ENCODE results near the gene EYA2.
A peak's percentile ranks its signal among the peaks of the same experiment; 100 is the strongest.

The EYA2 gene

GRCh38 chr20:47008842-47009518, 114.3 kb downstream of the EYA2 start:
- DNase-seq: no peak
- H3K4me1 Mint-ChIP-seq: no peaks in the 10 kb centered on the region
- H3K4me3 Mint-ChIP-seq: no peak overlapping the region

GRCh38 chr20:47009784-47010183, 115.1 kb downstream of the EYA2 start:
- Mint-ChIP-seq H3K9me3 (peaks cover 0 to 4% of the 10 kb centered on the region in 2 donors), H3K27ac (no peak overlapping the region), H3K4me3 (no peak overlapping the region), H3K27me3 (peaks cover 20% of the 10 kb centered on the region), H3K4me1 (no peaks in the 10 kb centered on the region)
- ATAC-seq (no peak), DNase-seq (no peak)

More at GRCh38 chr20:47008842-47009518, 114.3 kb downstream of the EYA2 start:
- no peak for ATAC-seq
- peaks cover 28% of the 10 kb centered on the region for H3K27me3 Mint-ChIP-seq
- H3K9me3 Mint-ChIP-seq: peaks cover 0 to 12% of the 10 kb centered on the region in 2 donors
- H3K27ac Mint-ChIP-seq: no peak overlapping the region

GRCh38 chr20:47011984-47012383, 117.3 kb downstream of the EYA2 start:
- Mint-ChIP-seq H3K27ac (no peak overlapping the region), H3K4me3 (no peak overlapping the region), H3K9me3 (no peaks in the 10 kb centered on the region), H3K4me1 (no peaks in the 10 kb centered on the region), H3K27me3 (peaks cover 19% of the 10 kb centered on the region)
- no peak for ATAC-seq
- DNase-seq: no peak

GRCh38 chr20:47013606-47014005, 119.0 kb downstream of the EYA2 start:
- no peaks in the 10 kb centered on the region for H3K9me3 Mint-ChIP-seq
- no peak overlapping the region for H3K27ac Mint-ChIP-seq
- ATAC-seq (no peak), DNase-seq (no peak)
- peaks cover 19% of the 10 kb centered on the region for H3K27me3 Mint-ChIP-seq
- no peaks in the 10 kb centered on the region for H3K4me1 Mint-ChIP-seq
- H3K4me3 Mint-ChIP-seq: no peak overlapping the region

DNA sequence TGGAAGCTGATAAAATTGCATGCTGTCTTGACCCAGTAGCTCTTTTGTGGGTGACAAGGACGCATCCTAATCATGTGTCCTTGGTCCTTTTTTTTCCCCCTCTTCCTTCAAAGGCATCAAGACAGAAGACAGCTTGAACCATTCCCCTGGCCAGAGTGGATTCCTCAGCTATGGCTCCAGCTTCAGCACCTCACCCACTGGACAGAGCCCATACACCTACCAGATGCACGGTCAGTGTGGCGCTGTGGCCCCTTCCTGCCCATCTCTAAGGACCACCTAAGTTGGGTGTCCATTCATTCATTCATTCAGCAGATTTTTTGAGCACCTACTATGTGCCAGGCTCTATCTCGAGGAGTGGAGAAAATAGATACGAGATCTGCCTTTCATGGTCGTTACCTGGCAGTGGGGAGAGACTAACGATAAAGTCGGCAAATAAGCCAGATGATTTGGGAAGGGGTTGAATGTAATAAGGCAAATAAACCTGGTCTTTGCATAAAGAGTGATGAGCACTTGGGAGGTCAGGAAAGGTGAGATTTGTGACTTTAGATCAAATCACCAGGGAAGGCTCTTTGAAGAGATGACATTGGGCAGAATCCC, 121.5 kb downstream of the EYA2 start:
- Mint-ChIP-seq H3K9me3 (no peaks in the 10 kb centered on the region), H3K4me1 (no peaks in the 10 kb centered on the region), H3K4me3 (no peak overlapping the region), H3K27ac (peak overlapping the region in 1 of 2 donors; percentile 25), H3K27me3 (peaks cover 34% of the 10 kb centered on the region)
- ATAC-seq (no peak), DNase-seq (no peak)

DNA sequence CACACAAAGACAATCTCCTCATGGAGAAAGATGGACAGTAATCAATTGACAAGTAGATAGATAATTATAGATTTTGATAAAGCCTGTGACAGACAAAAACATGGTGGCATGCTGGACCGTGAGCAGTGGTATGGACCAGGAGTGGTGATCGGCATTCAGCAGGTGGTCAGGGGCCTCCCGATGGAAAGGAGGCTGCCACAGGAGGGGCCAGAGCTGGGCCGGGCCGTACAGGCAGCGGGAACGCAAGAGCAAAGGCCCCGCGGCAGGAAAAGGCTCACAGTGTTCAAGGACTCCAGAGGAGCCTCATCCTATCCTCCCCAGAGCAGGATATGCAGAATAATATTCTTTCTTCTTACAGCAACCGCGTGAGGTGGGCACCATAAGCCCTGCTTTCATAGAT, 123.7 kb downstream of the EYA2 start:
- no peak for ATAC-seq
- Mint-ChIP-seq H3K27ac (no peak overlapping the region), H3K27me3 (peaks cover 25% of the 10 kb centered on the region), H3K4me3 (no peak overlapping the region), H3K4me1 (no peaks in the 10 kb centered on the region), H3K9me3 (no peaks in the 10 kb centered on the region)
- DNase-seq: no peak

DNA sequence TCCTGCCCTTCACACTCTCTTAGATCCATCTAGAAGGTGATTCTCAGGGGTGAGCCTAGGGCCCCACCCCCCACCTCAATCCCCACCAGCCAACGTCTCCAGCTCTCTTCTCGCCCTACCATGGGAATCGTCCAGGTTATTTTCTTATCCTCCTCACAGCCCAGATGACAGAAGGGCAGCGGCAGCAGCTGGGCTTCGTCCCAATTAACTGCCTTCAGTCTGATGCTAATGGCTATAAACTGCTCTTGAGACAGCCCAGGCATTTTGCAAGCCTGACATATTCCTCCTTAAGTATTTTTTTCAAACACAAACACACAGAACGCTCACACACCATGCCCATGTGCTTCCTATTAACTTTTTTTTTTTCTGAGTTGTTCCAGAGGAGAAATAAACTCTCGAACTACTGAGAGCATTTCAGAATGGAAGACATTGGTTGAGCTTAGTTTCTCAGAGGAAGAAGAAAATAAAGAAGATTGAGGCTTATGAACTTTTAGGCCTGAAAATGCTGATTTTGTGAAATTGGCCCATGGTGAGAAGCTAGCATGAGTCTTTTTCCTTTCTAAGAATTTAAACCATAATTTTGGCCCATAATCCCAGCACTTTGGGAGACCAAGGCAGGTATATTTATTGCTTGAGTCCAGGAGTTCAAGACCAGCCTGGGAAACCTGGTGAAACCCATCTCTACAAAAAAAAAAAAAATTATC, 124.6 kb downstream of the EYA2 start:
- no peaks in the 10 kb centered on the region for H3K9me3 Mint-ChIP-seq
- H3K4me1 Mint-ChIP-seq: no peaks in the 10 kb centered on the region
- peaks cover 32% of the 10 kb centered on the region for H3K27me3 Mint-ChIP-seq
- DNase-seq (no peak), ATAC-seq (no peak)
- H3K4me3 Mint-ChIP-seq: no peak overlapping the region
- no peak overlapping the region for H3K27ac Mint-ChIP-seq

DNA sequence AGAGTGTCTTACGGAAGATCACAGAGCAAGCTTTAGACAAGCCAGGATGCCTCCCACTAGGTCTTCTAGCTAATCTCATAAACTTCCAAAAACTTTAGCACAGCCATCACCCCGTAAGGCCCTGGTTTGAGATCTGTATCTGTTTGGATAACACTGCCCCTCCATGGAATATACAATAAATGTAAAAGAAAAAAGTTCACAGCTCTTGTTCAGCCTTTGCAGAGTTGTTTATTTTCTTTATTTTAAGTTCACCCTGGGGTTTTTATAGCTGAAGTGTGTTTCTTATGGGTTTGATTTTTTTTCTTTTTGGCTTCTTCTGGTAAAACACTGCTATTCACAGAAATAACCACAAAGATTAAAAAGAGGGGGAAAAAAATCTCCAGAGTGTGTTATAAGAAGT, 125.6 kb downstream of the EYA2 start:
- no peak for ATAC-seq
- no peak for DNase-seq
- Mint-ChIP-seq H3K27ac (no peak overlapping the region), H3K4me3 (no peak overlapping the region), H3K4me1 (no peaks in the 10 kb centered on the region), H3K27me3 (peaks cover 41% of the 10 kb centered on the region), H3K9me3 (no peaks in the 10 kb centered on the region)

- DNase-seq (no peak), ATAC-seq (no peak)
- no peak overlapping the region for H3K27ac Mint-ChIP-seq
- H3K4me1 Mint-ChIP-seq: no peaks in the 10 kb centered on the region
- peaks cover 47% of the 10 kb centered on the region for H3K27me3 Mint-ChIP-seq
- no peak overlapping the region for H3K4me3 Mint-ChIP-seq
- no peaks in the 10 kb centered on the region for H3K9me3 Mint-ChIP-seq
These were observed 127.2 kb downstream of the EYA2 start for GRCh38 chr20:47021850-47022249.

GRCh38 chr20:47024461-47024937, 129.9 kb downstream of the EYA2 start:
- Mint-ChIP-seq H3K4me1 (no peaks in the 10 kb centered on the region), H3K27ac (no peak overlapping the region), H3K27me3 (peaks cover 43% of the 10 kb centered on the region), H3K4me3 (no peak overlapping the region), H3K9me3 (peaks cover 0 to 10% of the 10 kb centered on the region in 2 donors)
- DNase-seq: no peak
- no peak for ATAC-seq

DNA sequence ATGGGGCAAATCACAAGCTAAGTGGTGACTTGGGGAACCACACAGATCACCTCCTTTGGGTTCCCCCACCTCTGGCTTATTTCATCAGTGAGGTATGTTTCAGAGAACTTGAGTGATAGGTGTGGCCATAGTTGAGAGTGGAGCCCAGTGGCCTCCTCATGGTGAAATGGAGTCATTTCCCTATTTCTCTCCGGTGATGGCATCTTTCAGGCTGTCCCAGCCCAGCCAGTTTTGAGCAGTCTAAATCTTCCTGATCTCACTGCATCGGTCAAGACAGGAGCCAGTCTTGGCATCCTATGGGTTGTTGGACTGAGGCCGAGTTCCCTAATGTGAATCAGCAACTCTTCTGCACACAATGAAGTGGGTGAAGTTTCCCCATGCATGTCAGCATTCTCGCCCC, 132.4 kb downstream of the EYA2 start:
- DNase-seq (peak in 1 of 2 donors; percentile 9), ATAC-seq (peak; percentile 54)
- Mint-ChIP-seq H3K4me3 (no peak overlapping the region), H3K4me1 (no peaks in the 10 kb centered on the region), H3K27me3 (peaks cover 51% of the 10 kb centered on the region), H3K9me3 (peaks cover 0 to 13% of the 10 kb centered on the region in 2 donors), H3K27ac (no peak overlapping the region)

- Mint-ChIP-seq H3K4me3 (no peak overlapping the region), H3K27me3 (peaks cover 51% of the 10 kb centered on the region), H3K27ac (no peak overlapping the region), H3K9me3 (peaks cover 0 to 13% of the 10 kb centered on the region in 2 donors), H3K4me1 (no peaks in the 10 kb centered on the region)
- DNase-seq (no peak), ATAC-seq (no peak)
These were observed 132.8 kb downstream of the EYA2 start for GRCh38 chr20:47027456-47027855.

DNA sequence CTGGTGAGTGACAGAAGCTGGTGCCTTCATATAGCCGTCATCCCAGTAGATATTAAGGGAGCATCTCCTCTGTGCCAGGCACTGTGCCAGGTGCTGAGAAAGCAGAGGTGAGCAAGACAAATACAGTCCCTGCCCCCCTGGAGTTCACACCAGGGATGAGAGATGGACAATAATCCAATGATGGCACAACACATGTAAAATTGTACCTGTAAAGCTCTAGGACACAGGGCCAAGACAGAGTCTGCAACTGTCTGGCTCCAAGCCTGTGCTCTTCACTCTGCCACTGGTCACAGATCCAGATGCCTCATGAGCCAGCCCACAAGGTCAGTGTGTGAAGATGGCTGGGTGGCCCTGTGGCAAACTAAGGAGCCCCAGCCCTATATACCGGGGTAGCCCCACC, 133.8 kb downstream of the EYA2 start:
- Mint-ChIP-seq H3K4me1 (no peaks in the 10 kb centered on the region), H3K27me3 (peaks cover 43% of the 10 kb centered on the region), H3K27ac (no peak overlapping the region), H3K4me3 (no peak overlapping the region), H3K9me3 (peaks cover 0 to 13% of the 10 kb centered on the region in 2 donors)
- DNase-seq (no peak), ATAC-seq (no peak)

DNA sequence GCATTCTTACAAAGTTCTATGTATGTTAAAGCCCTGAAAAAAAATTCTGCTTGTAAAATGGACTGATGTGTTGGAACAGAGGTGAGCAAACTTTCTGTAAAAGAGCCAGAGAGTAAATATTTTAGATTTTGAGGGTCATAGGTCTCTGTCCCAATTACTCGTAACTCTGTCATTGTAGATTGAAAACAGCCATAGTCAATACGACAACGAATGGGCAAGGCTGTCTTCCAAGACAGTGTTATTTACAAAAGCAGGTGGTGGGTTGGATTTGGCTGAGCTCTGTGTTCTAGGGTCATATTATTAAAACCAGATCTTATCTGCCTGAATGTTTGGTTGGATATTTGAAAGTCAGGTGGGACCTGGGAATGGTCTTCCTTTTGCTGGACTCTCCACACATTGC, 135.2 kb downstream of the EYA2 start:
- Mint-ChIP-seq H3K27me3 (peaks cover 29% of the 10 kb centered on the region), H3K4me1 (no peaks in the 10 kb centered on the region), H3K4me3 (no peak overlapping the region), H3K9me3 (peaks cover 0 to 13% of the 10 kb centered on the region in 2 donors), H3K27ac (no peak overlapping the region)
- DNase-seq (no peak), ATAC-seq (no peak)

GRCh38 chr20:47030271-47030810, 135.7 kb downstream of the EYA2 start:
- ATAC-seq (no peak), DNase-seq (no peak)
- Mint-ChIP-seq H3K9me3 (peaks cover 0 to 13% of the 10 kb centered on the region in 2 donors), H3K27me3 (peaks cover 28% of the 10 kb centered on the region), H3K27ac (no peak overlapping the region), H3K4me1 (no peaks in the 10 kb centered on the region), H3K4me3 (no peak overlapping the region)

- no peak overlapping the region for H3K27ac Mint-ChIP-seq
These were observed 136.4 kb downstream of the EYA2 start for GRCh38 chr20:47031004-47031403.

More at GRCh38 chr20:47031004-47031403, 136.4 kb downstream of the EYA2 start:
- DNase-seq: no peak
- ATAC-seq: no peak
- H3K4me3 Mint-ChIP-seq: no peak overlapping the region
- peaks cover 30% of the 10 kb centered on the region for H3K27me3 Mint-ChIP-seq
- no peaks in the 10 kb centered on the region for H3K4me1 Mint-ChIP-seq
- peaks cover 0 to 13% of the 10 kb centered on the region in 2 donors for H3K9me3 Mint-ChIP-seq

All from stimulated activated naive CD8-positive, alpha-beta T cell treated with anti-CD3 and anti-CD28 coated beads, Interleukin-15, amount 100 ng/mL, for 72 hours (primary cell).